PFSK-1 (cell line): ENCODE measurements around the gene FAM53B.

Source experiments
- POLR2AphosphoS5 ChIP-seq: IDR thresholded peaks from 2 replicates; pipeline ENCODE4 v1.6.1; 2012; ENCODE audit warnings: low read depth, mild to moderate bottlenecking, control low read depth, low read length, moderate library complexity
- REST ChIP-seq, 2 experiments: IDR thresholded peaks; 2 replicates each; pipeline versions ENCODE4 v1.6.1 to v1.8.0; 2011 to 2012; ENCODE audit warnings: low read depth in 2 of 2, low read length in 2 of 2, control low read depth in 1 of 2, inconsistent platforms in 1 of 2, mild to moderate bottlenecking in 1 of 2, moderate library complexity in 1 of 2; ENCODE audit not compliant: insufficient read depth in 1 of 2
- SIN3A ChIP-seq: IDR thresholded peaks from 2 replicates; pipeline ENCODE4 v1.6.1; 2012; ENCODE audit warnings: mild to moderate bottlenecking, low read length, moderate library complexity, borderline replicate concordance; ENCODE audit not compliant: insufficient read depth
- TAF1 ChIP-seq: IDR thresholded peaks from 2 replicates; pipeline ENCODE4 v1.6.1; 2012; ENCODE audit warnings: low read length, control low read depth, borderline replicate concordance; ENCODE audit not compliant: insufficient read depth

GRCh38 chr10:124643330-124644009, 100.7 kb downstream of the FAM53B start:
- TF ChIP-seq REST (IDR thresholded peaks at IDR 0.05; ENCODE audit: insufficient read depth in 1 of 2, low read depth in 2 of 2, low read length in 2 of 2) (no peak), POLR2AphosphoS5 (no peak), SIN3A (no peak), TAF1 (no peak)
